Measurements from ENCODE around the gene NAP1L4.
"Not testable (repeated sequence)": the region's sequence is repeated elsewhere in the genome, so short reads cannot be mapped to it uniquely, and the experiment has no call there.

Gene NAP1L4

DNA sequence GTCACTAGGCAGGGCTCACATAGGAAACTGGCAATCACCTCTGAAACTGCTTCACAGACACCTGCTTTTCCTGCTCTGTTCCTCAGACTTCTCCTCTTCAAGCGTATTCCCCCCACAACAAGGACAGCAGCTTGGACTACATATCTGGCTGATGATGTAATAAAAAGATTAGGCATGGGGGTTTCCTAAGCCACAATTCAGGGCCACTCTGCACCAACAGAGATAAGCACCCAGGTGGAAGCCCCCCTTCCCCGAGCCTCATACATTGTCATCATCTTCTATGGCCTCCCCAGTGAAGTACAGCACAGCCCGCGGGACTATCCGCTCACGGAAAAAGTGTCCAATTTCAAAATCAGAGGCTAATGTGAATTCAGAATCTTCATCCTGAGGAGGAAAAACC is 37.9 kb downstream of the NAP1L4 start:
- DNase-seq: no peak

- DNase-seq: no peak
Measured at GRCh38 chr11:2952290-2952689, 39.8 kb downstream of the NAP1L4 start.

DNA sequence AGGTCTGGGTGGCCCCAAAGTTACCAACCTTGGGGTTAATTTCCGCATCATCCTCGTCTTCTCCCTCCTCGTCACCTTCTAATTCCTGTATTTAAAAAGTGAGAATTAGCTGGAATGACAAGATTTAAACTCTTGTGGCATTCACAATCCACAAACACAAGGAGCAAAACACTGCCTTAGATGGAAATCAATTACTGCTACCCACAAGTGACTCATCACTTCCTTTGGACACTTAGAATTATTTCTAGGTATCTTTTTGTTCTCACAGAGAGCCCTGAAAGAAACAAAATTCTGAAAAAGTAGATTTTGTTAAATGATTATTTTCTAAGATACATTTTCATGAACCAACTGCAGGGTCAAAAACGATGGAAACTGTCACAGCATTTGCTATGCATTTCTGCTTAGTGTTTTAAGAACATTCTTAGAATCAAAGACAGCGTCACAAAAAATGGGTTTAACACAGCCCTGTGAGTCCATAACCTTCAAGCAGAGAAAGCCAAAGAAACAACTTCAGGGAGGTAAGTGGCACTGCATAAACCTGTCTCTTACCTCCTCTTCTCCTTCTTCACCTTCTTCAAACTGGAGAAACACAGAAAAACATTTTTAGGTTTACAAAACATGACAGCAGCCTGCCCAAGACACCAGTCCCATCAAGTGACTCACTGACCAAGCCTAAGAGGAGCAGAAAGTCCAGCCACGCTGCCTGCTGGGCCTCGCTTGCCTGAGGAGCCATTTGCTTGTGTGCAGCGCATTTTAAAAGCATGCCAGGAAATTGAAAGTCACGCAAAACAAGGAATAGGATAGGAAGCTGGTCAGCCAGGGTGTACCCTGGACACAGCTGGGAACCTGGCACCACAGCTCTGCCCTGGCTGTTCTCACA is 40.7 kb downstream of the NAP1L4 start:
- DNase-seq: no peak

- DNase-seq: no peak
Measured at GRCh38 chr11:2950825-2951224, 41.3 kb downstream of the NAP1L4 start.

DNA sequence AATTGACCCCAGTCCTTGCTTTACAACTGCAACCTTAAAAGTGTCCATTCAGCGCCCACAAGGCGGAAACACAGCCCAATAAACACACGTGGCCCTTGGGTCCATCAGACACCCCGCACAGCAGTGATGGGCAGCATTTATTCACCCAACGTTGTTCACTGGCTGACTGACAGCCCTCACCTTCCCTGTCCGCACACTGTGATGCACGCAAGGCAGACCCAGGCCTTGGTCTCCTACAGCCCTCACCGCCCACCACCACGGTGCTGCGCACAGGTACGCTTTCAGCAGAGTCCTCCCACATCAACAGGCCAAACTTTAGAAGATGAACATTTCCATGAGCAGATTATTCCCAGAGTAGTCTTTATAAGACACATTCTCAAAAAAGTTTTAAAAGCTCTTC is 42.2 kb downstream of the NAP1L4 start:
- DNase-seq: no peak

- no peak for DNase-seq
Measured at GRCh38 chr11:2947744-2948143, 44.4 kb downstream of the NAP1L4 start.

DNA sequence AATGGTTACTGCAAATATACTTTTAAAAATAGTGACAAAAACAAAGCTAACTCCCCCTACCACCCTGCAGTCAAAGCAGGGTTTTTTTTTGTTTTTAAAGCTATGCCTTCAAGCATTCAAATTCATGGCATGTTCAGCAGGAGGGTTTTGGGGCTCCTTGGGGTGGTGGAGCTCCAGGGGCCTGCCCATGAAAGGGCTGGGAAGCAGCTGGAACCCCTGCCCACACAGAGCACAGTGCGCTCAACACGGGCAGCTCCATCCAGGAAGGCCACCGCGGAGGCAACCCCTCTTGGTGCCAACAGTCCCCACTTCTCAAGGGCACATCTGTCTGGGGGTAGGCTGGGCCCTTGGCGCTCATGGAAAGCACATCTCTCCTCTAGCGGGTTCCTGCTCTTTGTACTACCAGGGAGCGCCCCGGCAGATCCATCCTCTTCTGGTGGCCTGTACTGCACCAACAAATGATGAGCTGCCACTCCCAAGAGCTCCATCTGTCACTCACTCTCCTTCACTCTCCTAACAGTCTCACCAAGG is 46.3 kb downstream of the NAP1L4 start:
- DNase-seq: no peak

- DNase-seq: no peak
Measured at GRCh38 chr11:2945031-2945756, 46.9 kb downstream of the NAP1L4 start.

DNA sequence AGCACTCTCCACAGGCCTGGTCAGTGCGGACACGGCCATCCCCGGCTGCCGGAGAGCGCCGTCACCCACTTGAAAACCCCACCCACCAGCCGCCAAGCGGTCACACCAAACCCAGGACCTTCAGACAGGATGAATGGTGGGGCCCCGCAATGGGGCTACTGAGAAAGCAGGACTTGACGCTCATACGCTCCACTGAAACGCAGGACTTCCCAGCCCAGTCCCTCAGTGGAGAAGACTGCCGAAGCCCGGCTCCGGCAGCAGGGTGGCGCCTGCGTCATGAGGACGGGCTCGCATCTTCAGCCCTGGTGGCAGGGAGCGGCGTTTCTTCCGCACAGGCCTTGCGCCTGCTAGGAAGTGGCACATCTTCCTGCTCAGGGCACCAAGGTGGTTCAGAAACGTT is 47.6 kb downstream of the NAP1L4 start:
- no peak for DNase-seq

DNA sequence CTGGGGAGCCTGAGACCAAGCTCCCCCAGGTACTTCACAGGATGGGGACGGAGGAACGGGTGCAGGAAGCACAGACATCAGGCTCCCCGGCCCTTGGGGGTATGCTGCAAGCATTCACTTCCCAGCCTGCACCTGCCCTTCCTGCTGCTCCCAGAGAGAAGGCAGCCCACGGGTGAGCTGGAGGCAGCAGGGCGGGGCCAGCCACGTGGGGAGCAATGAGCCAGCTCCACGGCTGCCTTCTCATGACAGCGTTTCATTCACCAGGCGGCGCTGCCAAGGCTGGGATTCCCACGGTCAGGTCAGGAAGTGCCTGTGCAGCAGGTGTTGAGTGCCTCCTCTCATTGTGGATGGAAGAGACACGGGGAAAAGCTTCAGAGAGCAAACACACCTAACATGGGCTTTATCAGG is 48.4 kb downstream of the NAP1L4 start:
- DNase-seq: no peak

GRCh38 chr11:2942872-2943710 is 49.0 kb downstream of the NAP1L4 start:
- no peak for DNase-seq

DNA sequence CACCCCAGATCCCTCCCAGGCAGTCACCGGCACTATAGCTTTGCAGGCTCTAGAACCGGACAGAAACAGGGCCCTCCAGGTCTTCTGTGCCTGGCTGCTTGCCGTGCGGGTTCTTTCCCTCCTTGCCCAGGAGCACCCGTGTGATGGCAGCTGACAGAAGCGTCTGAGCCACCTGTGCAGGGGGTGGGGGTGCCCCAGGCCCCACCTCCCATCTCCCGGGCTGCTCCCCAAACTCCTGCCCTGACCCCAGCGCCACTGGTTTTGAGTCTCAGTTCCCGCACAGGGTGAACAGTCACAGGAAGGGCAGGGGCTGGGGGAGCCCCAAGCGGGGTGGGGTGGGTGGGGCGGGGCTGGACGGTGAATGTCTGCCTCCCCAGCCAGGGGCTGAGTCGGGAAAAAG is 49.7 kb downstream of the NAP1L4 start:
- DNase-seq: no peak

- DNase-seq: no peak
Measured at GRCh38 chr11:2940921-2941821, 51.0 kb downstream of the NAP1L4 start.

- no peak for DNase-seq
Measured at GRCh38 chr11:2940147-2940920, 51.8 kb downstream of the NAP1L4 start.

- not testable (repeated sequence) for DNase-seq
Measured at GRCh38 chr11:2938458-2939418, 53.4 kb downstream of the NAP1L4 start.

DNA sequence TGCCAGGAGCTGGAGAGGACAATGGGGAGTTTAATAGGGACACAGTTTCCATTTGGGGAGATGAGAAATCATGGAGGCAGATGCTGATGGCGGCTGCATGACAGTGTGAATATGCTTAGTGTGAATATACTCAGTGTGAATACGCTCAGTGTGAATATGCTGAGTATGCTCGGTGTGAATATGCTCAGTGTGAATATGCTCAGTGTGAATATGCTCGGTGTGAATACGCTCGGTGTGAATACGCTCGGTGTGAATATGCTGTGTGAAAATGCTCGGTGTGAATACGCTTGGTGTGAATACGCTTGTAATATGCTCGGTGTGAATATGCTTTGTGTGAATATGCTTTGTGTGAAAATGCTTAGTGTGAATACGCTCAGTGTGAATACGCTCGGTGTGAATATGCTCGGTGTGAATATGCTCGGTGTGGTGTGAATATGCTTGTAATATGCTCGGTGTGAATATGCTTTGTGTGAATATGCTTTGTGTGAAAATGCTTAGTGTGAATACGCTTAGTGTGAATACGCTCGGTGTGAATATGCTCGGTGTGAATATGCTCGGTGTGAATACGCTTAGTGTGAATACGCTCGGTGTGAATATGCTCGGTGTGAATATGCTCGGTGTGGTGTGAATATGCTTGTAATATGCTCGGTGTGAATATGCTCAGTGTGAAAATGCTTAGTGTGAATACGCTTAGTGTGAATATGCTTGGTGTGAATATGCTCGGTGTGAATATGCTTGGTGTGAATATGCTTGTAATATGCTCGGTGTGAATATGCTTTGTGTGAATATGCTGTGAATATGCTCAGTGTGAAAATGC is 54.3 kb downstream of the NAP1L4 start:
- DNase-seq: not testable (repeated sequence)

- DNase-seq: no peak
Measured at GRCh38 chr11:2934611-2935239, 57.4 kb downstream of the NAP1L4 start.

GRCh38 chr11:2934021-2934550 is 58.0 kb downstream of the NAP1L4 start:
- DNase-seq: no peak
